GM18873 (cell line): ENCODE data around the gene KIRREL3.

Experiments
- ATAC-seq: cut with Tn5 transposase; IDR thresholded peaks from one replicate; pipeline ENCODE4 v1.9.1; 2021; ENCODE audit warnings: mild to moderate bottlenecking, moderate library complexity, moderate number of reproducible peaks; ENCODE audit not compliant: unreplicated experiment, low FRiP score

KIRREL3 gene

GRCh38 chr11:126748100-126748791, 252.3 kb downstream of the KIRREL3 start:
- no peak for ATAC-seq

- no peak for ATAC-seq
Measured at GRCh38 chr11:126747315-126747714, 253.3 kb downstream of the KIRREL3 start.

DNA sequence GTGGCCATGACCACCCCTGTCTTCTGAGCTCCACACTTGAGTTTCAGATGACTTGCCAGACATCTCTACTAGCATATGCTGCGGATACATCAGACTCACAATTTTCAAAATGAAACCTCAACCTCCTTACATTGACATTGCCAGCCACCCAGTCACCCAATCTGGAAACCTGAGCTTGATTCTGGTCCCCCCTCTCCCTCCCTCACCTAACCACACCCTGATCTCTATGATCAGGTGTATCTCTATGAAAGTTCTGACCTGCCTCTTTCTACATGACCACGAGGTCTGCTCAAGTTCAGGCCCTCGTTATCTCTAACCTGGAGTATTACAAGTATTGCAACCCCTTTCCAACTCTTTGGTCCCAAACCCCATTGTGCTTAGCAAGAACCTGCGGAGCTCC, 254.1 kb downstream of the KIRREL3 start:
- no peak for ATAC-seq

- ATAC-seq, result no peak
Measured at GRCh38 chr11:126744699-126745098, 255.9 kb downstream of the KIRREL3 start.

DNA sequence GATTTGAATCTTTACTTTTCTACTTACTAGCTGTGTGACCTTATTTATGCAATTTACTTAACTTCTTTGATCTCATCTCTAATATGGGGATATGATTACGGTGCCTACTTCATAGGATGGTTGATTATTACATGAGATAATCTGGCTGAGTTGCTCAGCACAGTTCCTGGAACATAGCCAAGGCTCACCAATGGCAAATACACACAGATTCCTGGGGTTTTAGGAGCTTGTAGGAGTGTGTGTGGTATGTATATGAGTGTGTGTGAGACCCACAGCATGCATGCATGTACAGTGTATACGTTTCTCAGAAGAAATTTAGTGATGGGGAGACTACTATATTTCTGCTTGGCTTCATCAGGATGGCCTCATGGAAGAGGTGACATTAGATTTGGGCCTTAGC, 256.9 kb downstream of the KIRREL3 start:
- no peak for ATAC-seq

DNA sequence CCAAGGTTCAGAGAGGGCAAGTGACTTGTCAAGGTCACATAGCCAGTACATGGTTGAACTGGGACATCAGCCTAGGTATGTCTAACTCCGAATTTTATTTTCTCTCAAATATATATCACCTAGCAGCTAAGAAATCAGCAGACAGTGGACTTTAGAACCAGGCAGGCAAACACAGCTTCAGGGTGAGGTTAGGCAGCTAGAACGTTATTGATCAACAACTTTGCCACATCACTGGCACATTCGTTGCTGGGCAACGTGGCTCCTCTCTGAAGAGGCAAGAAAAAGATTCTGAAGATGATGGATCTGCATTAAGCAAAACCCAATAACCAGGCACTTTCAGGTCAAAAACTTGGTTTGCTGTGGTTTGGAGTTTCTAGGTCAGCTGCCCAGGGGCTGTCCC, 258.0 kb downstream of the KIRREL3 start:
- ATAC-seq, result no peak

DNA sequence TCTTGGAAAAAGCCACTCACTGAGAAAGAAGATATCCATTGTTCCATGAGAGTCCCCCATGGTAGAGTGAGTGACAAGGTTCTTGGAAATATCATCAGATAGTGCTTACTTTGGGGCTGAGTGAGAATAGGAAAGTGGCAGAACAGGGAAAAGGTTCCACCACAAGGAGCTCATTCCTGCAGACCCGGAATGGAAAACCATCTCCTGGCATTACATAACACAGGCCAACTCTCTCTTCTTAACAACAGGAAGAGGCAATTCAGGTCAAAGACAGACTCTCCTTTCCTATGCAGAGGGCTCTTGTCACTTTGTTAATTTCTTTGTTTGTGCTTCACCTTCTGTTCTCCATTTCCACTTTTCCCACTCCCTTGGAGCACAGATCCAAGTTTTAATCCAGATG, 259.7 kb downstream of the KIRREL3 start:
- no peak for ATAC-seq

- no peak for ATAC-seq
Measured at GRCh38 chr11:126739499-126740145, 260.9 kb downstream of the KIRREL3 start.

DNA sequence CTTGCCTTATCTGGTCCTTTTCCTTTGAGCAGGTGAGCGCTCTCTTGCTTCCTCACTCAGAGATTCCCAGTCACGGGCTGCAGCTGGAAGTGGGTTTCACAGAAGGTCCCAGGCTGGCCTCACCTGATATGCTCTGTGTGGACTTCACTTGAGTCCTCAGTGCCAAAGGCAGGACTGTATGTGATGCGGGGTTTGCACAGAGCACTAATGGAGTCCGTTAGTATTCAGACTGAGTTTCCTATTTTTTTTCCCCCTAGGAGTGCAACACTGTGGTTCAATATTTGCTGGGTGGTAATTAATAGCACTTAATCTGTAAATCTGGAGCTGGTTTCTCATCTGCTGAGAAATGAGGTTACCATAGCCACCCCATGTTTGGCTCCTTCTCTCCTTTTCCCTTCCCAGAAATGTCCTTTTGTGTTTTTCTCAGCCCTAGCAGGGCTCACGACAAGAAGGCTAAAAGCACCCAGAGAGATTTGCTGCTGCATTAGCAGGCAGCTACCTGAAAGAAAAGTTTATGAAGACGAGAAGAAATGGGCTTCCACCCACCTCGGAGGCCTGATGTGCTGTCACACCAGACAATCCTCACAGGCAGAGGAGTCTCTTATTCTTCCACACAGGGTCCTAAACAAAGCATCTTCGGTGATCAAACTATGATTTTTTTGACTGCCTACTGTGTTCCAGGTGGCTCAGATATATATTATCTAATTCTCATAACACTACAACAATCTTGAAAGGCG, 262.1 kb downstream of the KIRREL3 start:
- ATAC-seq, result no peak

- ATAC-seq, result no peak
Measured at GRCh38 chr11:126736682-126737572, 263.6 kb downstream of the KIRREL3 start.

DNA sequence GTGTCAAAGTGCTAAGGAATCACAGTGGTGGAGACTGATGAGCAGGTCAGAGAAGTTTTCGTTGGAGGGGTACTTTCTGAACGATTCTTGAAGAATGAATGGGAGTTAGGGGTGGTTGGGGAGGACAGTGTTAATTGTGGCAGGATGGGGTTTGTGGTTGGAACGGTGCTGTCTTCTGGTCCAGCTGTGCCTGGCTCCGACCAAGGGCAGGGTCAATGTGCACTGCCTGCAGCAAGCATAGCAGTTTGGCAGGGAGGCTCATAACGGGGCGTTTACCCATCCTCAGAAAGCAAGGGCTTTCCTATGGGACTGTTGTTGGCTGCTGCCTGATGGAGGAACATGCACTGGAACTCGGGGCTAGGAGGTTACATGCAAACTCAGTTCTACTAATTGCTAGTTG, 265.8 kb downstream of the KIRREL3 start:
- ATAC-seq, result no peak

- no peak for ATAC-seq
Measured at GRCh38 chr11:126733685-126734084, 266.9 kb downstream of the KIRREL3 start.

GRCh38 chr11:126732981-126733380, 267.6 kb downstream of the KIRREL3 start:
- ATAC-seq, result no peak

GRCh38 chr11:126731576-126732142, 268.9 kb downstream of the KIRREL3 start:
- ATAC-seq, result no peak

DNA sequence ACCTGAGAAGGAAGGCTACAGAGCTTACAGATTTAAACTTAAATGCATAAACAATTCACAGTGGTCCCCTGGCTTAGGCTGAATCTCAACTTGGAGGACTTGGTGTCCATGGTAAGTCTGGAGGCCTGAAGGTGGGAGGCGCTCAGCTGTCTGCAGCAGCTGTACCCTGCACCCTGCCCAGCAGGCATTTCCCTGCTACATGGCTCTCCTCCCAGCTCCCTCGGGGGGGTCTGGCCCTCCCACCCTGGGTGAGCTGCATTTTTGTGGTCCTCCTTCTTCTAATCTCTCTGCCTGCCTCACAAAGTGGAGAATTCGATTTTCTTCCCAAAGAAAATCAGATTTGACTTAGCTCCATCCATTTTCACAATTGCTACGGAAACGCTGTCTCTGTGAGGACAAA, 273.2 kb downstream of the KIRREL3 start:
- ATAC-seq, result no peak

- ATAC-seq, result no peak
Measured at GRCh38 chr11:126725521-126725920, 275.0 kb downstream of the KIRREL3 start.

DNA sequence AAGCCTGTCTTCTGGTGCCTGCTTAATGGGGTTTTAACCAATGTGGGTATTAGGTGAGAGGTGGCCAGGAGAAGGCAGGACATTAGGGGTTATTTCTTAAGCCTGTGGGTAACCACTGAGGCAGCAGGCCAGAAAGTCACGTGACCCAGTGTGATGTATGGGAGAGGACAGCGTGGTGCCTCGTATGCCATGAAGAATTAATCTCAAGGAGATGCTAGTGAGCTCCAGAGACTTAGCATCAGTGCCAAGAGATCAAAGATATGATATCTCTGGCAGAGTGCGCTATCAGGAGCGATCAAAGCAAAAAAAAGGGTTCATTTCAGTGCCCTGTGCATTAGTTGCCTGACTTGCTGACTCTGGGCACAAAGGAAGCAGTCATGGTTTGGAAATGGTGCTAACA, 275.5 kb downstream of the KIRREL3 start:
- ATAC-seq, result no peak

GRCh38 chr11:126723665-126724045, 276.9 kb downstream of the KIRREL3 start:
- no peak for ATAC-seq

DNA sequence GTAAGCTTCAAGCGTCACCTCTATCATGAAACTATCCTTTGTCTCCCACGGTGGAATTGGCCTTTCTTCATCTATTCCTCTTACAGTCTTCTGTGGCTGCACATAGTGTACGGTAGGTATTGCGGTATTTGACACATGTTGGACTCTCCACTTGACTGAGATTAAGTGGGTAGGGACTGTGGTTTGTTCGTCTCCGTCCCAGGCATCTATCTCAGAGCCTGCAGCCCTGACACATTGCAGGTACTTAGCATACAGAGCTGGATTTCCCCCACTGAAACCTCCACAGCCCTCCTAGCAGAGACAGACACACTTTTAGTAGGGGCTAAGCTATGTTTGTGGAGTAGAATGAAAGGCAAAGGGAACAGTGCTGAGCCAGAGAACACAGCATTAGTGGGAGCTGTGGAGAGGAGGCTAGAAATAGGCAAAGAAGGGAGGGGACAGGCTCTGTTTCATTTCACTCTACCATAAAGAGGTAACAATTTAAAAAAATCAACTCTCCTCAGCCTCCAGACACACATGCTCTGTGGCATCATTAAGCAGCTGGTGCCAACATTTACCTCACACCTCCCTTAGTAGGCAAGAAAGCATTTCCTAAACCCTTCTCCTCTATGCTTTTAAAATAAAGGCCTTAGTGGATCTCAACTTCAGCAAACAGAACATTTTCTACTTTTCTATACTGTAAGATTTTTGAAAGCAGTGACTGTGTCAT, 277.5 kb downstream of the KIRREL3 start:
- no peak for ATAC-seq
